Measurements from ENCODE around the gene ACSF3.
"Not testable (repeated sequence)": the region's sequence is repeated elsewhere in the genome, so short reads cannot be mapped to it uniquely, and the experiment has no call there.

ACSF3 gene

DNA sequence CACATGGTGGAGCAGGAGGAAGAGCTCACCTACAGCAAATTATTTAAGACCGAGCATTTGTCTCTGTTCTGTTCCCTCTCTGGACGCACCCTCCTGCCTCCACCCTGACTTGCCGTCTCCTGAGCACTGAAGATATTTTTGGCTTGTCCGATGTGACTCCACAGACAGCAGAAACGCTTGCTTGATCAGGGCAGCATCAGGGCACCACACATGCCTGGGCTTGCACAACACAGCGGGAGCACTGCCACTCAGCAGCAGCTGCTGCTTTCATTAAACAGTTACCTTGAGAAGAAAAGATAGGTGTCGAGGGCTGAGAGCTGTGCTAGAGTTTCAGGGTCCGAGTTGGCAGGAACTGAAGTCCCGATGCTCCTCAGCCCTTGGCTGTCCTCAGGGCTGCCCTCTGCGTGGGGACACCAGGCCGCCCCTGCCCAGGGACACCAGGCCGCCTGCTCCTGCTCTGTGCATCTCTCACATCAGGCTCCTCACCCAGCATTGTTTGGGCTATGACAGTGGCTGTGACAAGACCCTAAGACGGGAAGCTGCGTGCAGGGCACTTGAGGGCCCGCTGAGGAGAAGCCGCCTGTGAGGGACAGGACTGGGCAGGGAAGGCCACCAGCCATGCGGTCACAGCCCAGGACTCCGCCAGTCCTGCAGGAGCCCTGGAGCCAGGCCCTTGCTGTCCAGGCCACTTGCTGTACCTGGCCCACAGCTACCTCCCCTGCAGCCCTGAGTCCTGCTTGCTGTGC, 56.6 kb downstream of the ACSF3 start:
- no peak for DNase-seq

DNA sequence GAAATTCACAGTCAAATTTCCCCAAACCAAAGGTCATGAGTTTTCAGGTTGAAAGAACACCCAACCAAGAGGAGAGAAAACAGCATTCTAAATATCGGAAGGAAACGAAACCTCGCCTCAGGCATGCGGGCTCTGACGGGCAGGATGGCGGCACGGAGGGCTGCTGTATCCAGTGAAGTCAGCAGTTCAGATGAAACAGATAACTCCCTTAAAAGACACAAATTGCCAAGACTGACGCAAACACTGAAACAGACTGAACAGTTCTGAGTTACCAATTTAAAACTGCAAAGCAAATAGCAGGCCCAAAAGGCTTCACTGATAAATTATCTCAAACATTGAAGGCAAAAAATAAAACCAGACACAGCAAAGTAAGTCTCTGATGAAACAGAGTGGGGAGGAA, 57.3 kb downstream of the ACSF3 start:
- no peak for DNase-seq

DNA sequence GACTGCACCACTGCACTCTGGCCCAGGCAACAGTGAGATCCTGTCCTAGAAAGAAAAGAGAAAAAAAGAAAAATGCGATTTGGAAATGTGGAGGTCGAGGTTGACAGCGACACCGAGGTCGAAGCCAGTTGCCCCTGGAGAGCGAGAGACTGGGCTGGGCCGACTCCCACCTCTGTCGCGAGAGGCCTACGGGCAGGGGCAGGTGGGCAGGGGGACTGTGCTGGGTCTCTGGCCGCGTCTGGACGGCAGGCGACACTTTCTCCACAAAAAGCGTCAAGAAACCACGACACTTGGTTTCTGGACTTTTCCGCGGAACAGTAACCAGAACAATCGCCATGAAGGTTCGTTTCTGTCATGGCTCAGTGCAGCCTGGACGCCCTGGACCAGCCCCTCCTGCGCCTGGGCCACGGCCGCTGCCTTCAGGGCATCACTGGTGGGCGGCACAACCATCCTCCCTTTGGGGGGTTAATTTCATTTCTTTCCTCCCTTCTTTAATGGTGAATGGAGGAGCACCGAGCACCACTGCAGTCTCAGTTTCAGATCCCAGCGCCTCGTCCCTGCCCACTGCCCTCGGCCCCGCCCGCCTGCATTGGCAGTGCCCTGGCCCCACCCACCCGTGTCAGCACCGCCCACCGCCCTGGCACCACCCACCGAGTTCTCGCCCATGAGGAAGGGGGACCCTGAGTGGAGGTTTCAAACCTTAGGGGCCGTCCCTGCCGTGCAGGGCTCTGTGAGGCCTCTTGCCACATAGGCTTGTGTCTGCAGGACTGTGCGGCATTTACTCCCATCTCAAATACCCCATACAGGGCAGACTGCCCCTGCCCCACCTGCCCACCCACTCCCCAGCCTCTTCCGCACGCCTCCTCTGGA, 59.4 kb downstream of the ACSF3 start:
- DNase-seq: no peak

DNA sequence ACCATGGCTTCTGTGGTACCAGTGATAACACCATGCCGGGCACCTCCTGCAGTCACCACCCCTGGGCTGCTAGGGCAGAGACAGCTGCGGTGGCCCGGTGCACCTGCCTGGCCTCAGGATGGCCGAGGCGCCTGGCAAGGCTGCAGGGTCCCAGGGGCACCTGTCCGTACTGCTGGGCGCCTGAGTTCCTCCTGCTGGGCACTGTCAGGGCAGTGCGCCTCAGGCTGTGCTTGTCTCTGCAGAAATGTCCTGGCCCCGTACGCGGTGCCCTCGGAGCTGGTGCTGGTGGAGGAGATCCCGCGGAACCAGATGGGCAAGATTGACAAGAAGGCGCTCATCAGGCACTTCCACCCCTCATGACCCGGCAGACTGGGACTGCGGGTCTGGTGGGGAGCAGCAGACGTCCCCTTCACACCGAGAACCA, 60.2 kb downstream of the ACSF3 start:
- no peak for DNase-seq

DNA sequence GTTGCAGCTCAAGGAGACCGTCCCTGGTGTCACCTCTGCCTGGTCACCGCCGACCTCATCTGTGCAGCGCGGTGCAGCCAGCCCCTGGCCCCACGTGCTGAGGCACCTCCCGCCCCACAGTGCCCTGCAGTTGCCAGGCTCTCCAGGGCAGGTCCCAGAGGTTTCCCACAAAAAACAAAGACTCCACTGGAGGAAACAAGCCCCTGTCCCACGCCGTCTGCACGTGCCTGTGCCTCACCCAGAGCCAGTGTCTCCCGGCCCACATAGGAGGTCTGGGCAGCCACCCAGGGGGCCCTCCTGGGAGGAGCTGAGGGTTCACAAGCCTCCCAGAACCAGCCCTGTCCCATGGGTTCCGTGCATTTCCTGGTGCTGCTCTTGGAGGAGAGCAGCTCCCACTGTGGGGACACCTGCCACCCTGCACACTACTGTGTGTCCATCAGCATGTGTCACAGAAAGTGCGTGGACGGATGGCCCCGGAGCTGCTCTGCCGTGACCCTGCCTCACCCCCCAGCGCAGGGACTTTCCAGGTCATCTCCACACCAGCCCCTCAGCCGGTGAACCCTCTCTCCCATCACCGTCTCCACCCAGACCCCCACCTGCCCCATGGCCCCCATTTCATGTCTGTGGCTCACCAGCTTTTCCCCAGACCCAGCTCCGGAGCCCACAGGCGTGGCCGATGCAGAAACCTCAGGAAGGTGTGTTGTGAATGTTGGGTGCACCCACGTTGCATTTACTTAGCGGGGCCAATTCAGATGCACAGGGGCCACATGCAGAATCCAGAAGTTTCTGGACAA, 60.9 kb downstream of the ACSF3 start:
- DNase-seq: no peak

DNA sequence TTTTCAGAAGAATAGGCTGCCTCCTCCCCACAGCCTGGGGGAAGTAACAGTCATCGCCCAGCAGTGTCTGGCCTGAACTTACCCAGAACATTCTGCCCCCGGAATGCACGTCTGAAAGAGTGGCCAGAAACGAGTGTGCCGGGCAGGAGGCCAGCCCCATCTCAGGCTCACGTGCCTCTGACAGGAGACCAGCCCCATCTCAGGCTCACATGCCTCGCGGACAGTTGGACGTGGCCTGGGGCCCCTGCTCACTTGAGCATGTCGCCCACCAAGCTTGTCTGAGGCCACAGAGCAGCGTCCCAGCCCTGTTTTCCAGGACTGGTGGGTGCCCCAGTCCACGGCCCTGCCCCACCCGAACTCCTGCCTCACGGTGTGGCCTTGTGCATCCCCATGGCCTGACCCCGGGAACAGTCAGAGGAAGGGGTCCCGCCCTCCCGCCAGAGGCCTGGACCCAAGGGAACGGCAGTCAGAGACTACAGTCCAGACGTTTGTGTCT, 61.6 kb downstream of the ACSF3 start:
- DNase-seq: no peak

DNA sequence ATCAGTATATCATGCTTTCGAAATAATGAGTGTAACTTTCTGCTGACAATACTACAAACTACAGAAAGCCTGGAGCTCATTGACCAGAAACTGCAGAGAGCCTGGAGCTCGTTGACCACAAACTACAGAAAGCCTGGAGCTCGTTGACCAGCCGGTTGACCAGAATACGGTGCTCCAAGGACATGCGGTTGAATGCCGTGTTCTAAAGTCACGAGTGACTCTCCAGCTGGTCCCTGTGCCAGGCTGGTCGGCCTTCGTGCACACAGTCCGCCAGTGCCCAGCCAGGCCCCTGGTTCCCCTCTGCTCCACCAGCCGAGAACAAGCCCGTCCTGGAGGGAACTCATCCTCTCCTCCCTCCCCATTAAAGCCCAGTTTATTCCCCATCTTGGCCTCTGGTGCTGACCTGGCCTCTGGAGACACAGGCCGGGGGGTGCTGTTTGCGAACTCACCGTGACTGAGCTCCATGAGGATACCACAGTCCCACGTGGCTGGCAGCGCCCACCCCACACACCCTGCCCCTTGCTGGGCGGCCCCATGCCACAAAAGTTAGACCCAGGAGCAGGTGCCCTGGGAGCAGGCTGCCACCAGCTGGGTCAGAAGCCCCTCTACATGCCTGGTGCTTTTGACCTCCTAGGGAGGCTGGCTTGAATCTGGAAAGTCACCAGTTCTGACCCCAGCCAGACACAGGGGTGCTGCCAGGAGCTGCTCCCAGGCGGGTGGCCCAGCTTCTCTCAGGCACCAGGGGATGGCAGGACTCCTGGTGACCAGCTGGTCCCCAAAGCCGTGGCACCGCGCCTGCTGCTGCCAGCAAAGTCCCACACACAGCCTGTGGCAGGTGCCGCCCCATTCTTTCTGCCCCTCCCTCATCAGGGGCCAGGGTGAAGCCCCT, 62.4 kb downstream of the ACSF3 start:
- DNase-seq: no peak

DNA sequence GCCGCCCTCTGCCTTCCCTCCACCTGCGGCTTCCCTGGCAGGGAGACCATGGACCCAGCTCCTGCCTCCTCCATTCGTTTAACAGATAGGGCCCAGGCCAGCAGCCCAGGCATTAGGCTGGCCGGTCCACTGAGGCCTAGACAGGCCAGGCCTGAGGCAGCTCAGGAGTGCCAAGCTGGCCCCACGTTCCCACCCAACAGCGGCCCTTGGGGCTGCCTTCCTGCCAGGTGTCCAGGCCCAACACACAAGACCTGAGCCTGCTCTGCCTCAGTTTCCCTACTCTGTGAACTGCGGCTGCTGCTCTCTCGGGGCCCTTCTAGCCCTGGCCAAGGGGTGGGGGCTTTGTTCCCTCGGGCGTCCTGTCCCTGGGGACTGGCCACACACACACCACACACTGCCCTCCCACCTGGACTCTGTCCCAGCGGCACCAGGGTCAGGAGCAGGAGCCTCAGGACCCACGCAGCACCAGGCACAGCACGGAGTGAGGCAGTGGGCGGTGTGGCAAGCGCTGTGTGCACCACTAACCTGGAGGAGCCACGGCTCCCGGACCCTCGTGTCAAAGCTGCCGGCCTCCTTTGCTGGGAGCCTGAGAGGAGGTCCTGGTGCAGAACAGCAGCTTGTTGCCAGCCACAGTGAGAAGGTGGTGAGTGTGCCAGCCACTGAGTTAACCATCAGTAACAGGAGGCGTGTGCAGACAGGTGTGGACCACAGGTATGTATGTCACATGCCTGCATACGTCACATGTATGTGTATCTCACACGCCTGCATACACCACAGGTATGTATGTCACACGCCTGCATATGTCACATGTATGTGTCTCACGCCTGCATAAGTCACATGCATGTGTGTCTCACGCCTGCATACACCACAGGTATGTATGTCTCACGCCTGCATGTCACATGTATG, 63.3 kb downstream of the ACSF3 start:
- no peak for DNase-seq

DNA sequence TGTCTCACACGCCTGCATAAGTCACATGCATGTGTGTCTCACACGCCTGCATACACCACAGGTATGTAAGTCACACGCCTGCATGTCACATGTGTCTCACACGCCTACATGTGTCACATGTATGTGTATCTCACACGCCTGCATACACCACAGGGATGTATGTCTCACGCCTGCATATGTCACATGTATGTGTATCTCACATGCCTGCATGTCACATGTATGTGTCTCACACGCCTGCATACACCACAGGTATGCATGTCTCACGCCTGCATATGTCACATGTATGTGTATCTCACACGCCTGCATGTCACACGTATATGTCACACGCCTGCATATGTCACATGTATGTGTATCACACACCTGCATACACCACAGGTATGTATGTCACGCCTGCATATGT, 64.1 kb downstream of the ACSF3 start:
- DNase-seq: no peak

DNA sequence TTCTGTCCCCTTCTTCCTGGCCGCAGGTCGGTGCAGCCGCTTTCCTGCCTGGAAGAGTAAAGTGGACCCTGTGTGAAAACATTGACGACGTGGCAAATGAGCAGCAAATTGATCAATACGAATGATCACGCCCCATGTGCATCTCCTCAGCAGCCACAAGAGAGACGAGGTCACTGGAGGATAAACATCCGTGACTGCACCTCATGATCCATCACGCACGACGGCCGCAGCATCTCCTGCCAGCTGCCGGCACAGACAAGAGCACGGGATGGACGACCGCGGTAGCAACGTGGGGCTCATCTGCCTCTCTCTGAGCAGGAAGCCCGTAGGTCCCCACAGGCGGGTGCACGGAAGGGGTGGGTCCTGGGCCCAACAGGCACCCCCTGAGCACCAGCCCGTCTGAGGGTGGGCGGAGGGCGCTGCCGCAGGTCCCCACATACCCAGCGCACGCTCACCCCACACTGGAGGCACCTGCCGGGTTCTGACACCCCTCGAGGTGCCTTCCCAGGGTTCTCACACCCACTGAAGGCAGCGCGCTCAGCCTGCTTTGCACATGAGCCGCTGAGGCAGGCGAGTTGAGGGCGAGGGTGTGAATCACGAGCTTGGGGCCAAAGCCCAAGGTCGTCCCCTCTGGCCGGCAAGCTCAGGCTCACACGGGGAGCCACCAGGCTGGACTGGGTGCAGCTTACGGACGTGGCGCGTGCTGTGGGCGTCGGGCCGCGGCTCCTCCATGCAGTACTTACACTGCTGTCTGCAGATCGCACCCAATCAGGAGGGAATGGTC, 65.6 kb downstream of the ACSF3 start:
- DNase-seq: no peak

DNA sequence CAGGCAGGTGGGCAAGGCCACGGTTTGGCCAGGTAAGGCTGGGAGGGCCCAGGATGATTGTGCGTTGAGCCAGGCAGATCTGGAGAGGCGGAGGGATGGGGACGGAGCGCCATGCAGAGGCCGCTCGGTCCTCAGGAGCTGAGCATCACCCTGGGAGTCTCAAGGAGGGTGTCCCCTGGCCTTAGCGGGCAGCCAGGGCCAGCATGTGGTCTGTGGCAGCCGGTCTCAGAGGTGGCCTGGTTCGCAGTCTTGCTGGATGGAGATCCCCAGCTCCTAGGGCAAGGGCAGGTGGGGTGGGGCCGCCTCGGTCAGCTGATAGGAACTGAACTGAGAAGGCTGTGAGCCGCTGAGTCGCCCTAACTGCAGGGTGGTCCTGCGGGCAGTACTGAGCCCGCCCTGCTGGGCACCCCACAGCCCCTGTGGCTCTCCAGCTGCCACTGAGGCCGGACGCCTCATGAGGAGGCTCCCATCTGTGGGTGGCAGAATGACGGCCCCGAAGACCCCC, 66.2 kb downstream of the ACSF3 start:
- no peak for DNase-seq

DNA sequence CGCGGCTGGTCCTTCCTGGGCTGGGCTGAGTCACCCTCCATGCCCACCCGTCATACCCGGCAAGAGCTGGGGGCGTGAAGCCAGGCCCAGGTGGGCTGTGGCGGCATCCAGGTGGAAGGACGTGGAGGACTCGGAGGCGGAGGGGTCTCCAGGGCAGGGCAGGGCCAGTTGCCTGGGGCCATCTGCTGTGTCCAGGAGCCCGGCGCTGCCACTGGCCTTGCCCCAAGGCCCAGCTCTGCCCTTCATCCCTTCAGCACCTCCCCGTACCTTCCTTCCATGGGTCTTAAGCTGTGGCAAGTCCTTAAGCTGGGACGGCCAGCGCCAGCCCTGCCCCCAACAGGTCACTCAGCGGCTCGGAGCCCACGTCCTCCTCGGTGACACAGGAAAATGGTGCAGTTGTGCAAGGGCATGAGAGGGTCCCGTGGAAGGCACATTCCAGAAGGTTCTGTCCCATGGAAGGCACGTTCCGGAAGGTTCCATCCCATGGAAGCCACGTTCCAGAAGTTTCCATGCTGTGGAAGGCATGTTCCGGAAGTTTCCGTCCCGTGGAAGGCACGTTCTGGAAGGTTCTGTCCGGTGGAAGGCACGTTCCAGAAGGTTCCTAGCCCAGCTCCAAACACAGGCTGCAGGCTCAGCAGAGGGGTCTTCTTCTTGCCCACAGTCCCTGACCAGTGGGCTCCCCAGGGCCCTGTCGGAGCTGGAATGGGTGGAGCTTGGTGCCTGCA, 67.5 kb downstream of the ACSF3 start:
- DNase-seq: no peak

DNA sequence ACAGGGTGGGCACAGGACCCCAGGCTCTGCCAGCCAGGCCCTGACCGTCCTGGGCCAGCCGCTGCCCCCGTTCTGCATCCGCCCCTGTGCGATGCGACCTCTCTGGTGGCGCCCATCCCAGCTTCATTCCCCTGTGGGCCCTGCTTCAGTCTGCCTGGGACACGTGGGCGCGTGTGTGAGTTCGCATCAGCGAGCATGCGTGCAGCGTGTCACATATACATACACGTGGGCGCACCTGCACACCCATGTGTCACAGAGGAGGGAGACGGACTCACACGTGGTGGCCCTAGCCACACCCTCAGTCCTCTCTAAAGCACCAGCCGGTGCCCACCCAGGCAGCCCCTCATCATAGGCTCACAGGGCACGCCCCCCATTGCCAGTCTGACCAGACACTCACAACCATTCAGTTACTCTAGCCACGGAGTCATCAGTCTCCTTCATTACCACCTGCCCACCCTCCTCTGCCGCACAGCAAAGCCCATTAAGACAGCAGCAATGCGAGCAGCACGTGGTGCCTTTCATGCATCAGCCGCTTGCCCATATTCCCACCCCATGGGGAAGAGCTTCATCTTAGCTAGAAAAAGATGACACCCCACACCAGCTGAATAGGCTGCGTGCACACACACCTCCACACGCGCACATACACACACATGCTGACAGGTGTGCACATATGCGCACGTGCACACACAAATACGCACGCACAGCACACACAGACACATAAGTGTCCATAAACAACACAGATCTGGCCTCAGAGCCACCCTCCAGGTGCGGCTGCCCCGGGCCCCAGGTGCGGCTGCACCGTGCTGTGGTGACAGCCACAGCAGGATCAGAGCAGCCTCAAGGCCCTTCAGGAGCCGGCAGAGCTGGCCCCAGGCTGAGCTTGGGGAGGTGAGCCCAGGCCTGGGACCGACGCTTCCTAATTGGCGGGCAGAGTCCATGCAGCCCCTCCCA, 68.4 kb downstream of the ACSF3 start:
- DNase-seq: no peak

DNA sequence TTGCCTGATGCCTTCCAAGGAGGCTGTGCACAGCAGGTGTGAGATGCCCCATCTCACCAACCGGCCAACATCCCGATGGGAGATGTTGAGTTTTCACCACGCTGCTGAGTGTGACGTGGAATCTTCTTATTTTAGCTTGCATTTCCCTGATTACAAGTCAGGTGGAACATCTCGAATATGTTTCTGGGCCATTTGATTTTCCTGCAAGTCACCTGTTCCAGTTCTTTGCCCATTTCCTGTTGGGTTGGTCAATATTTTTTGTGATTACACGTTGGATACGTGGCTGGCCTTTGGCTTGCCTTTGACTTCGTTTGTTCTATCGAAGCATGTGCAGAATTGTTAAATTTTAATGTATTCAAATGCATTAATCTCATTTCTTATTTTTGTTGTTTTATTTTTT, 69.6 kb downstream of the ACSF3 start:
- no peak for DNase-seq

DNA sequence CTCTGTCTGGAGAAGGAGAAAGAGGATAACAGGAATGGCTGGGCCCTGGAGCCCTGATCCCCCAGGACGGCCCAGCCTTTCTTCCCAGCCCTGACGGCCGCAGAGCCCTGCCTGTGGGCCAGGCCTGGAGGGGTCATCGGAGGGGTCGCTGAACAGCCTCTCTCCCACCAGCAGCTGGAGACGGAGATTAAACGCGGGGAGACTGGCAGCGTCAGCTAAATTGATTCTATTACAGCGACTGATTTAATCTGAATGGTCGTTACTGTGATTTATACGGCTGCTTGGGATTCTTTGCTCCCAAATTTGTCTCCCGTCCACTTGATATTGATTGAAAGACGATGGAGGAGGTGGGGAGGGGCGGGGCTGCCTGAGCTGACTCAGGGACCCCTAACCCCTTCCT, 70.8 kb downstream of the ACSF3 start:
- DNase-seq: no peak

DNA sequence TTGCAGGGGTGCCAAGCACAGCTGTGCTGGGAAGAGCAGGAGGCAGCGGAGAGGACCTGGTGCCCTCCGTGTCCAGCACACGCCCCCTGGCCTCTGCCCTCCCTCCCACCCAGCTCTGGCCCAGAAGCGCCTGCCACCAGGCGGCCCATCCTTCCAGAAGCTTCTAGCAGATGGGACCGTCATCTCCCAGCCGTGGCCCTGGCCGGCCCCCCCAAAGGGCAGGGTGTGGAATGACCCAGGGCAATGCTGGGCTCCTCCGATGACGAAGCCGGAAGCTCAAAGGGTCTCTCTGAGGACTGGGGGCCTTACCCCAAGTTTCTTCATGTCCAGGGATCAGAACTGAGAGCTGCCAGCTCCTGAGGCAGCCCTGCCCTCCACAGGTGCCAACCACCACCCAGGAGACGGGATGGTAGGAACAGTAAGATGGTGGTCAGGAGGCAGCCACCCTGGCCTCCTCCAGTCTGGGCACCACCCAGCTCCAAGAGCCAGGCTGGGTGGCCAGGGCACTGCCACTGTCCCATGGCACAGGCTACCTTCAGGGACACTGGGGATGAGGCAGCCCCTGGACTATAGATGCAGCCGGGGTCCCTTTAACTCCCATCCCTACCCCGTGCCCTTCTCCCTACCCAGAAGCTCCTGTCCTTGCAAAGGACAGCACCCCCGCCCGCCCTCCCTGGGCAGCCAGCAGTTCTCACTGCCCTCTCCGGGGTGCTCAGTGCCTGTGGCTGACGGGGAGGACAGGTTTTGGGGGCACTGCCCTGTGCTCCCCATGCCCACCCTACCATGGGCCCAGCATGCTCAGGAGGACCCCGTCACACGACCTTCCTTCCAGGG, 71.4 kb downstream of the ACSF3 start:
- no peak for DNase-seq

DNA sequence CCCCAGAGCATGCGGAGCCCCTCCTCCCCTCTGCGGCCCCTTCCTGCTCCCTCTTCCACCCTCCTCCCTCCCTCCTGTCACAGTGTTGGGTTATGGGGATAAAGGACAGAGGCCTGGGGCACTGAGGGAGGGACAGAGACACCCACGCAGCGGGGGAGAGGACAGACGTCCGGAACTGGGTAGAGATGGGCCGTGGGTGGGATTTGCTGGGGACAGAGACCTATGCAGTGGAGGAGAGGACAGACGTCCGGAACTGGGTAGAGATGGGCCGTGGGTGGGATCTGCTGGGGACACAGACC, 72.0 kb downstream of the ACSF3 start:
- not testable (repeated sequence) for DNase-seq
